ENCODE results near the gene RGS6.

RGS6 gene

DNA sequence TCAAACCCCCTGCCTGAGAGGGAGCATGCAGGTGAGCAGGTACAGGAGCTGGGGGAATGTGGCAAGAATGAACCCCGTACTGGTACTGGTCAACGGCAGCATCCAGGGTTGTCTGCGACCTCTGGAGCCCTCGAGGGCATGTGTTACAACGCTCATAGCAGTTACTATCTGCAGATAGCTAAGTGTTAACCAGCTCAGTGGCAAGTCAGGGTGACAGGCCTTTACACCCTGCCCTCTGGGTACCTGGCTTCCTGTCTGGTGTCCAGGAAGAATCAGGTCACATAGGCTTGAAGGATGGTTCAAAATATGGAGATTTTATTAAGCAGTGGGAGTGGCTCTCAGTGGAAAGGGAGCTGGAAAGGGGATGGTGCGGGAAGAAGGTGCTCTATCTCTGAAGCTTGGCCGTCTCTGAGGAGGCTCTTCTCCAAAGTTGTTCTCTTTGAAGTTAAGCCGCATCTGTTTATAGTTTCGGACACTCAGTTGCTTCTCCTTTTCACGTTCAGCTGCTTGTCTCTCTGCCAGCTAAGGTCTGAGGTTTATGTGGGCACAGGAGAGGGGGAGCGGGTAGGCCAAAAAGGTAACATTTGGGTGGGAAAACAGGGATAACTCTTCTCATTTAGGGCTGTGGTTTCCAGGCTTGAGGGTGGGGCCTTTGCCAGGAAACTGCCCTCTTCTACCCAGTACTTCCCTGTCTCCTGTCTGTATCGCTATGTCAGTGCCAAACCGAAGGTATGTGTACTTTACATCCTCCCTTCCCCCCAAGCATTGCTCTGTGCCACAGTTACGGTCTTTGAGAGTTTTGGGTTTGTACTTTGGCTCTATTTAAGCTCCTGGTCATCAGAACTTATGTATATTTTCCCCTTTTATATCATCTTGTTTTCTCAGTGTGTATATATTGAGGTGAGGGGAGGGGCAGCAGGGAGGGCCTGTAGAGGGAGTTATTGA is 305.8 kb downstream of the RGS6 start:
- H3K4me3 ChIP-seq (replicated peaks in 1 of 2; ENCODE audit: low read depth in 2 of 2, low read length in 2 of 2), result no peak overlapping the region
- TF ChIP-seq, protein P1, sequence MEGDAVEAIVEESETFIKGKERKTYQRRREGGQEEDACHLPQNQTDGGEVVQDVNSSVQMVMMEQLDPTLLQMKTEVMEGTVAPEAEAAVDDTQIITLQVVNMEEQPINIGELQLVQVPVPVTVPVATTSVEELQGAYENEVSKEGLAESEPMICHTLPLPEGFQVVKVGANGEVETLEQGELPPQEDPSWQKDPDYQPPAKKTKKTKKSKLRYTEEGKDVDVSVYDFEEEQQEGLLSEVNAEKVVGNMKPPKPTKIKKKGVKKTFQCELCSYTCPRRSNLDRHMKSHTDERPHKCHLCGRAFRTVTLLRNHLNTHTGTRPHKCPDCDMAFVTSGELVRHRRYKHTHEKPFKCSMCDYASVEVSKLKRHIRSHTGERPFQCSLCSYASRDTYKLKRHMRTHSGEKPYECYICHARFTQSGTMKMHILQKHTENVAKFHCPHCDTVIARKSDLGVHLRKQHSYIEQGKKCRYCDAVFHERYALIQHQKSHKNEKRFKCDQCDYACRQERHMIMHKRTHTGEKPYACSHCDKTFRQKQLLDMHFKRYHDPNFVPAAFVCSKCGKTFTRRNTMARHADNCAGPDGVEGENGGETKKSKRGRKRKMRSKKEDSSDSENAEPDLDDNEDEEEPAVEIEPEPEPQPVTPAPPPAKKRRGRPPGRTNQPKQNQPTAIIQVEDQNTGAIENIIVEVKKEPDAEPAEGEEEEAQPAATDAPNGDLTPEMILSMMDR (IDR thresholded peaks at IDR 0.05; ENCODE audit: low read depth, low read length), result no peak
- DNase-seq (ENCODE audit: low read depth in 2 of 2), result no peak

DNA sequence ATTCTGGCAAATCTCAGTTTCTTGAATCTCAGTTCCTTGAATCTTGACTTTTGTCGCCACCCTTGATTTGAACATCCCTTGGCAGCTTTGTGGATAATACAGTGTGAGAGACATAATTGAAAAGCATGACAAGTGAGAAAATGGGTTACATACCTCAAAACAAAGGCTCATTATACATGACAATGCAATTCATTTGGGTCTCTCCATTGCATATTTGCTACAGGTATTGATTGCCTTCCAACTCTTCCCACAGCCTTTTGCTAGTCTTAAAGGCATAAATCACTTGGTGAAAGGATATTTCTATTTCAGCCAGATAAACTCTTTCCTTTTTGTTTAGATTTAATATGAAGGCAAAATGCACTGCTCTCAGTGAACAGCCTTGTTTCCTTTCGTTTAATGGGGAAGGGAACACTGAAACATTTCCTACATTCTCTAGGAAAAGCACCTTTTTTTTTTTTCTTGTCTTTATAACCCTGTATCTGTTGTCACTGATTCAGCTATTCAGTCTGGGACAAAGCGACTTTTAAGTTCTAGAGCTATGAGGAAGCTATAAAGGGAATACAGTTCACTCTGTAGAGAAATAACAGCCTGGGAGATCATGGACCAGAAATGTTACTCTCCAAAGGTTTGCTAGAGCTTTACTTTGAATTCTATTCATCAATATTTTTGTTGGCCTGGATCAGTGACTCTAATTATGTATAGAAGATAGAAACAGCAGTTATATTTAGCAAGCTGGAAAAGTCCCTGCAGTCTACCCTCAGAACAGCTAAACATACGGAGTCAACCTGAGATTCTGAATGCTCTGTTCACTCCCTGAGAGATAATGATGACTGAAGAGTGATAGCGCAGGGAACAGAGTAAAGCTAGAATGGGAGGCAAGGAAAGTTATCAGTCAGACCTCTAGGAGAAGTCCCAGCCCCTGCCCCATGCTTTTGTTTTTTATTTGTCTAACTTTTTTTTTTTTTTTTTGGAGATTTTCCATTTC is 311.4 kb downstream of the RGS6 start:
- DNase-seq (ENCODE audit: low read depth in 2 of 2), result no peak
- no peak overlapping the region for H3K4me3 ChIP-seq (replicated peaks in 1 of 2; ENCODE audit: low read depth in 2 of 2, low read length in 2 of 2)
- TF ChIP-seq, protein P1 (IDR thresholded peaks at IDR 0.05; ENCODE audit: low read depth, low read length), result no peak

DNA sequence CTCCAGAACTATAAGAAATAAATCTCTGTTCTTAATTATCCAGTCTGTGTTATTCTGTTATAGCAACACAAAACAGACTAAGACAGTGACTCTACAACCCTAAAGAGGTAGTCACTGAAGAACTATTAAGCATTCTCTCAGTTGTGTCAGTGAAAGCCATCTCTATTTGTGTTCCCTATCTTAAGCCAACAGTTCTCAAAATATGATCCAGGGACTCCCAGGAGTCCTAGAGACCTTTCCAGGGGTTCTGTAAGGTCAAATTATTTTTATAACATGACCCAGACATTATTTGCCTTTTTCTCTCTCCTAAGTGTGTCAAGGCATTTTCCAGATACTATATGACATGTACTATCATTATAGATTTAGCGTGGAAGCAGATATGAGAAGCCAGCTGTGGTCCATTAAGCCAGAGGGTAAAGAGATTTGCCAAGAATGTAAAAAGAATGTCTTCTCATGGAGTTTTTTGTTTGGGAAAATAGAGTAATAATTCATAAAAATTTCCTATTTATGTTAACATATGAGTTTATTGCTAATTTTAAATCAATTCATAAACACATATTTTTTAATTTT is 315.8 kb downstream of the RGS6 start:
- TF ChIP-seq, protein P1 (IDR thresholded peaks at IDR 0.05; ENCODE audit: low read depth, low read length), result no peak
- no peak for DNase-seq (ENCODE audit: low read depth in 2 of 2)
- H3K4me3 ChIP-seq (replicated peaks in 1 of 2; ENCODE audit: low read depth in 2 of 2, low read length in 2 of 2), result no peak overlapping the region

DNA sequence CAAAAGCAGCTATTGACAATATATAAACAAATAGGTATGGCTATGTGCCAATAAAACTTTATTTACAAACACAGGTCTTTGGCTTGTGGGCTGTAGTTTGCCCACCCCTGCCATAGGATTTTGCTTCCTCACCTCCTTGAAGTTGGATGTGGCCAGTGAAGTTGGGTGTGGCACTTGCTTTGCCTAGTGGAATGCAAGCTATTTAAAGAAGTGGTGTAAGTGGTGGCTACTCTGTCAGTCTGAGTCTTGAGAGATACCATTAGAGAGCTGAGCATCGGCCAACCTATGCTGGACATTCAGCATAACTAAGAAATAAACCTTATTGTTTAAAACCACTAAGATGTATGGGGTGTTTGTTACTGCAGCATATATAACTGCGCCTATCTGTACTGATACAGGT is 321.3 kb downstream of the RGS6 start:
- no peak for DNase-seq (ENCODE audit: low read depth in 2 of 2)
- TF ChIP-seq, protein P1 (IDR thresholded peaks at IDR 0.05; ENCODE audit: low read depth, low read length), result no peak
- H3K4me3 ChIP-seq (replicated peaks in 1 of 2; ENCODE audit: low read depth in 2 of 2, low read length in 2 of 2), result no peak overlapping the region

DNA sequence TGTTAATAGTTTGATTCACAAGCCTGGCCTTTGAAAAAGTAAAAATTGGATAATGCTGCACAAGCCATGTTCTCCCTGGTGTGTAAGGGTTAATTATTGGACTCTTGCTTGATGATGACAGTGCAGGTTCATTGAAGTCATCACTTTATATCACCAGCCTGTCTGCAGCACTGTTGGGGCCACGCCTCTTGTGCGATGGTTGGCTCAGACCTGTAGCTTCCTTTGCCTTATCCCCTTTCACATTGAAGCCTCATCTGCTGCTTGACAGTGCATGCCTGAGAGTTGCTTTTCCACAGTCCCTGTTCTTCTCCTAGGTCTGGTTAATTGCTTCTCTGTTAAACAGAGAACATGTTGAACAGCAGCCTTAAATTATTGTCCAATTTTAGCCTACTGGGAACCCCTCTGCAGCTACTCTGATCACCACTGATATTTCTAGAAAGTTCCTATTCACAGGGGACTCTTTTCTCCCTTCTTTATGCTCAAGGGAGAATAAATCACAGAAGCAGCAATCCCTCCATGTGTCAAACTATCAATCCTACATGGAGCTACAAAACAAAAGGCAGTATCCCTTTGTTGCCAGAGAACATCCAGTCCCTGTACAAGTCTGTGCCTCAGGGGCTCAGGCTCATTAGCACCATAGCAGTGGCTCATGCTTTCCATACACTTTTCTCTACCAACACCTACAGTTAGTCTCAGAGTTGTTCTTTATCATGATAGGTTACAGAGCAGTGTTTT is 322.1 kb downstream of the RGS6 start:
- TF ChIP-seq, protein P1 (IDR thresholded peaks at IDR 0.05; ENCODE audit: low read depth, low read length), result no peak
- no peak for DNase-seq (ENCODE audit: low read depth in 2 of 2)
- H3K4me3 ChIP-seq (replicated peaks in 1 of 2; ENCODE audit: low read depth in 2 of 2, low read length in 2 of 2), result no peak overlapping the region
